K562 (cell line): ENCODE results near the gene FTO. TPM values are rescaled to one million over a fixed set of nuclear protein-coding genes. Genes with fewer than 3 reads are reported as not detected.
A peak's percentile ranks its signal among the peaks of the same experiment; 100 is the strongest.

Source experiments
- ATAC-seq: fragments of 200-7000 bp; cut with Tn5 transposase; 3 replicates; pipeline ENCODE4 v1.9.1; 2020; ENCODE audit warnings: moderate library complexity
- BruUV-seq: library from RNA; stranded (reverse); fragments of 400-500 nt; replicated peaks from 2 replicates; lab custom pipeline; 2021; lab: Mats Ljungman, UMichigan
- CTCF ChIA-PET: fragments of 300-600 bp; formaldehyde crosslinking; extraction: SDS; loops from one replicate; lab custom pipeline; 2021; ENCODE audit warnings: low intra/inter-chr PET ratio; lab: Yijun Ruan, JAX
- POLR2A ChIA-PET: fragments of 300-600, 350-650 bp; sonication (Branson Sonifier 250); formaldehyde crosslinking; extraction: SDS; loops from one replicate; lab custom pipeline; 2021; ENCODE audit warnings: antibody characterized with exemption, inconsistent platforms; lab: Yijun Ruan, JAX
- DNase-seq, 4 experiments: peaks; one replicate each; pipeline versions ENCODE4 v3.0.0 to v3.0.0-alpha.2; 2011 to 2018; ENCODE audit warnings: low spot score in 3 of 4, mixed read lengths in 3 of 4; ENCODE audit errors: extremely low read depth in 1 of 4
- FAIRE-seq: peaks from 2 replicates; lab custom pipeline; 2011; peaks lifted over from hg19 to GRCh38; lab: Jason Lieb, UNC
- H2AFZ ChIP-seq: 2 replicates; pipeline ENCODE4 v1.6.0; 2011; ENCODE audit warnings: low read depth, low read length, control low read depth, inconsistent platforms
- H3K27ac ChIP-seq: fragments of 200-600 bp; 3 replicates; pipeline ENCODE4 v1.8.0; 2011; ENCODE audit warnings: low read depth, mild to moderate bottlenecking, control low read depth, inconsistent platforms, low read length, moderate library complexity, mixed read lengths; ENCODE audit errors: extremely low read depth
- H3K27me3 ChIP-seq, 2 experiments: fragments of 300-600 bp in 1 of 2; 2 replicates in 1 of 2; 3 replicates in 1 of 2; pipeline versions ENCODE4 v1.6.0 to v1.8.0; 2011; ENCODE audit warnings: inconsistent platforms in 2 of 2, low read length in 2 of 2, mild to moderate bottlenecking in 1 of 2, mixed read lengths in 1 of 2, moderate library complexity in 1 of 2; ENCODE audit not compliant: control insufficient read depth in 2 of 2, insufficient read depth in 2 of 2
- H3K36me3 ChIP-seq: fragments of 300-600 bp; 3 replicates; pipeline ENCODE4 v1.8.0; 2011; ENCODE audit warnings: mild to moderate bottlenecking, low read length, inconsistent platforms; ENCODE audit not compliant: control insufficient read depth, insufficient read depth
- H3K4me1 ChIP-seq, 2 experiments: fragments of 200-600 bp in 1 of 2; replicated peaks in 1 of 2; 2 replicates in 1 of 2; 3 replicates in 1 of 2; pipeline versions ENCODE4 v1.5.1 to v1.8.0; 2011; ENCODE audit warnings: inconsistent platforms in 2 of 2, low read length in 2 of 2, mild to moderate bottlenecking in 1 of 2, mixed read lengths in 1 of 2, moderate library complexity in 1 of 2; ENCODE audit not compliant: control insufficient read depth in 2 of 2, insufficient read depth in 2 of 2
- H3K4me2 ChIP-seq: 2 replicates; pipeline ENCODE4 v1.6.1; 2011; ENCODE audit warnings: low read length, control low read depth, inconsistent platforms, mixed read lengths; ENCODE audit not compliant: insufficient read depth
- H3K4me3 ChIP-seq: fragments of 200-600 bp; sonication (generic), shearing (Covaris generic); 2 replicates; pipeline ENCODE4 v1.5.1; 2016; ENCODE audit warnings: control low read depth, inconsistent platforms
- H3K79me2 ChIP-seq: fragments of 200-600 bp; 3 replicates; pipeline ENCODE4 v1.8.0; 2011; ENCODE audit warnings: low read length, inconsistent platforms; ENCODE audit not compliant: control insufficient read depth, insufficient read depth
- H3K9ac ChIP-seq, 2 experiments: 2 replicates each; pipeline versions ENCODE4 v1.6.0 to v1.6.1; 2011; ENCODE audit warnings: low read depth in 2 of 2, low read length in 2 of 2, control low read depth in 1 of 2, inconsistent platforms in 1 of 2, mild to moderate bottlenecking in 1 of 2, mixed read lengths in 1 of 2; ENCODE audit not compliant: insufficient read depth in 1 of 2
- H3K9me1 ChIP-seq: one replicate; pipeline ENCODE4 v1.6.0; 2011; ENCODE audit warnings: inconsistent platforms, mild to moderate bottlenecking, low read length, moderate library complexity; ENCODE audit not compliant: control insufficient read depth, insufficient read depth
- H3K9me3 ChIP-seq: replicated peaks from 2 replicates; pipeline ENCODE4 v1.5.1; 2011; ENCODE audit warnings: low read depth, low read length, inconsistent platforms; ENCODE audit not compliant: control insufficient read depth, insufficient read depth
- H4K20me1 ChIP-seq: replicated peaks from 2 replicates; pipeline ENCODE4 v1.6.1; 2011; ENCODE audit warnings: low read length, inconsistent platforms, mixed read lengths; ENCODE audit not compliant: control insufficient read depth, insufficient read depth
- ARID1B ChIP-seq: fragments of 450-650 bp; IDR thresholded peaks from 2 replicates; pipeline ENCODE4 v1.6.1; 2016; ENCODE audit warnings: antibody characterized with exemption, mild to moderate bottlenecking, inconsistent platforms
- ARID3A ChIP-seq: IDR thresholded peaks from 2 replicates; pipeline ENCODE4 v1.6.1; 2012; ENCODE audit warnings: low read depth, low read length, improper control_type of control experiment, borderline replicate concordance
- CBFA2T2 ChIP-seq: fragments of 450-650 bp; conservative IDR thresholded peaks from 2 replicates; pipeline ENCODE4 v1.6.1; 2017; ENCODE audit warnings: mild to moderate bottlenecking
- CBFA2T3 ChIP-seq: fragments of 450-650 bp; IDR thresholded peaks from 2 replicates; pipeline ENCODE4 v1.6.1; 2017
- CEBPB ChIP-seq: fragments of 450-650 bp; IDR thresholded peaks from 2 replicates; pipeline ENCODE4 v1.6.1; 2016; ENCODE audit warnings: missing genetic modification characterization, missing compliant biosample characterization
- CTBP1 ChIP-seq: fragments of 450-650 bp; IDR thresholded peaks from 2 replicates; pipeline ENCODE4 v1.6.1; 2016; ENCODE audit warnings: borderline replicate concordance
- CXXC5 ChIP-seq: fragments of 250-450 bp; sonication (Bioruptor Pico); IDR thresholded peaks from 2 replicates; pipeline ENCODE4 v1.8.0; 2022; ENCODE audit warnings: inconsistent platforms, mild to moderate bottlenecking, moderate library complexity
- DPF2 ChIP-seq: fragments of 450-650 bp; IDR thresholded peaks from 2 replicates; pipeline ENCODE4 v1.6.1; 2016
- HDAC2 ChIP-seq: fragments of 450-650 bp; IDR thresholded peaks from 2 replicates; pipeline ENCODE4 v1.6.1; 2016; ENCODE audit warnings: mild to moderate bottlenecking
- HOXB6 ChIP-seq: fragments of 250-450 bp; sonication (Bioruptor Pico); IDR thresholded peaks from 2 replicates; pipeline ENCODE4 v1.5.1; 2022; ENCODE audit warnings: mild to moderate bottlenecking, borderline replicate concordance
- IRF2 ChIP-seq: sonication (generic); formaldehyde crosslinking; IDR thresholded peaks from 2 replicates; pipeline ENCODE4 v1.8.1; 2022; ENCODE audit warnings: mild to moderate bottlenecking, missing genetic modification reagents
- MCM2 ChIP-seq: fragments of 450-650 bp; IDR thresholded peaks from 2 replicates; pipeline ENCODE4 v1.6.1; 2017; ENCODE audit warnings: low read depth, mild to moderate bottlenecking
- MXD1 ChIP-seq: fragments of 250-450 bp; sonication (Bioruptor Pico); IDR thresholded peaks from 2 replicates; pipeline ENCODE4 v1.8.0; 2021; ENCODE audit warnings: borderline replicate concordance, mild to moderate bottlenecking, moderate library complexity; ENCODE audit not compliant: poor library complexity, severe bottlenecking
- POLR2AphosphoS5 ChIP-seq: IDR thresholded peaks from 2 replicates; pipeline ENCODE4 v1.6.1; 2011; ENCODE audit warnings: mild to moderate bottlenecking, low read depth, low read length, moderate library complexity; ENCODE audit not compliant: control insufficient read depth, insufficient read depth
- SMARCA4 ChIP-seq: fragments of 450-650 bp; IDR thresholded peaks from 2 replicates; pipeline ENCODE4 v1.6.1; 2016
- SOX6 ChIP-seq: fragments of 450-650 bp; IDR thresholded peaks from 2 replicates; pipeline ENCODE4 v1.6.1; 2014; ENCODE audit warnings: mild to moderate bottlenecking
- SRSF1 ChIP-seq: fragments of 200-400 bp; formaldehyde crosslinking; IDR thresholded peaks from 2 replicates; pipeline ENCODE4 v1.6.1; 2017; ENCODE audit warnings: mild to moderate bottlenecking, low read depth, low read length, moderate library complexity
- TAL1 ChIP-seq: fragments of 450-650 bp; IDR thresholded peaks from 2 replicates; pipeline ENCODE4 v1.6.1; 2016; ENCODE audit warnings: mild to moderate bottlenecking
- TCF3 ChIP-seq: sonication (generic); formaldehyde crosslinking; IDR thresholded peaks from 2 replicates; pipeline ENCODE4 v1.4.0; 2020; ENCODE audit warnings: mild to moderate bottlenecking, missing genetic modification reagents
- TRIM24 ChIP-seq, 2 experiments: fragments of 450-650 bp; IDR thresholded peaks; 2 replicates each; pipeline ENCODE4 v1.6.1; 2016
- ZNF274 ChIP-seq: IDR thresholded peaks from 2 replicates; pipeline ENCODE4 v1.6.1; 2011; ENCODE audit warnings: low read depth, mild to moderate bottlenecking, low read length, moderate library complexity, borderline replicate concordance
- ZNF384 ChIP-seq: IDR thresholded peaks from 2 replicates; pipeline ENCODE4 v1.6.1; 2012; ENCODE audit warnings: low read depth, low read length, improper control_type of control experiment
- ZNF740 ChIP-seq, 3 experiments: fragments of 200-800 bp in 1 of 3; sonication (Bioruptor generic) in 1 of 3; sonication (generic) in 1 of 3; formaldehyde crosslinking in 1 of 3; IDR thresholded peaks; 2 replicates each; pipeline versions ENCODE4 v1.6.1 to v1.8.0; 2016 to 2022; ENCODE audit warnings: mild to moderate bottlenecking in 2 of 3, missing compliant biosample characterization in 2 of 3, missing genetic modification characterization in 2 of 3, missing genetic modification reagents in 1 of 3
- WGBS: fragments of 100-300 bp; shearing (Covaris generic); methylation state at CpG from one replicate; pipeline ENCODE4 v1.1.6; 2016; ENCODE audit warnings: low coverage, mixed read lengths; ENCODE audit not compliant: insufficient coverage; ENCODE audit errors: missing lambda C conversion rate; 5-methylcytosine and 5-hydroxymethylcytosine counted together
- in situ Hi-C: fragments of 300-500 bp; cut with MboI; formaldehyde crosslinking; loops from 4 replicates; pipeline ENCODE4 v1.15.0; 2018; ENCODE audit warnings: inconsistent platforms, mixed read lengths
- intact Hi-C: fragments of 100-400 bp; cut with micrococcal nuclease; formaldehyde crosslinking; loops from 2 replicates; pipeline ENCODE4 v1.14.2; 2022
- polyA plus RNA-seq, 8 experiments: library from polyadenylated mRNA; depleted of rRNA in 4 of 8; stranded (reverse) in 5 of 8; unstranded in 3 of 8; fragments of >200 nt; fragmentation: Nextera tagmentation in 2 of 8; fragmentation: Illumina TruSeq in 1 of 8; extraction: Ambion mirVana in 2 of 8; extraction: Trizol in 1 of 8; gene quantifications; 2 replicates each; pipeline versions ENCODE4 v1.2.1 to v1.2.3, GENCODE V29; 2011 to 2014; ENCODE audit warnings: inconsistent platforms in 1 of 8, missing spikeins in 1 of 8
- total RNA-seq, 7 experiments: library from RNA; depleted of rRNA in 6 of 7; stranded (reverse); fragments of >200 nt in 6 of 7; fragmentation: Illumina TruSeq in 2 of 7; extraction: Trizol in 2 of 7; gene quantifications; 2 replicates each; pipeline versions ENCODE4 v1.2.1 to v1.2.3, GENCODE V29; 2011 to 2021; ENCODE audit warnings: low replicate concordance in 1 of 7

The FTO gene
- total and polyA plus RNA-seq, 9 of the 15 experiments (the other 6 are each of a cell fraction or from before 2014, with no cell fraction given): 11.3 to 27.7 (median 25.5) TPM

- in situ Hi-C loops (no loop called here), intact Hi-C loops (no loop called here)
- Histone ChIP-seq H3K4me2 (no peak overlapping the region), H3K9me1 (no peaks in the 10 kb centered on the region), H3K36me3 (no peaks in the 10 kb centered on the region; the same call in 2 of the 3 replicates), H3K27me3 (no peaks in the 10 kb centered on the region), H3K9ac (no peak overlapping the region), H4K20me1 (no peaks in the 10 kb centered on the region), H3K9me3 (no peaks in the 10 kb centered on the region), H3K27ac (no peak overlapping the region), H3K79me2 (no peaks in the 10 kb centered on the region), H3K4me1 (no peaks in the 10 kb centered on the region), H3K4me3 (no peak overlapping the region), H2AFZ (no peak overlapping the region)
- no peak for ATAC-seq
- peak in 2 of 4 experiments; percentile 7 to 33 for DNase-seq
- CTCF ChIA-PET: no interaction called here
- WGBS: 4% methylated on average over 2 of the region's 2 CpGs
- FAIRE-seq: no peak
- POLR2A ChIA-PET: interaction anchor here (0.6 to 1.2 kb wide), 2 partner anchors 12 to 767 kb away, joined by 3 read pairs; no protein-coding TSS in a partner anchor
- BruUV-seq: no TSS peak
- TF ChIP-seq DPF2: 0 out of 2 replicates have a peak, but pooled peaks have one; percentile 16
- TF ChIP-seq CXXC5 (CRISPR knock-in tag): peak; percentile 38; the same call in 1 of the 2 replicates
- TF ChIP-seq MCM2: no peak
- peak; percentile 56 for TF ChIP-seq CBFA2T2
- TF ChIP-seq CBFA2T3: peak; percentile 77
- TF ChIP-seq POLR2AphosphoS5: no peak
- TF ChIP-seq ARID3A: no peak
- TF ChIP-seq ZNF740 (CRISPR knock-in tag; IDR thresholded peaks at IDR 0.05): no peak
- TF ChIP-seq ZNF740 (tag; IDR thresholded peaks at IDR 0.05): no peak
- TF ChIP-seq TRIM24 (IDR thresholded peaks at IDR 0.05): 0 out of 4 replicates have a peak, but pooled peaks of 1 of the 2 experiments have one; percentile 34
- no peak for TF ChIP-seq IRF2 (CRISPR knock-in tag)
- no peak for TF ChIP-seq ZNF274
- peak; percentile 74 for TF ChIP-seq SOX6
- peak; percentile 47; the same call in 1 of the 2 replicates for TF ChIP-seq CEBPB (tag)
- TF ChIP-seq CTBP1: 0 out of 2 replicates have a peak, but pooled peaks have one; percentile 42
- TF ChIP-seq MXD1 (CRISPR knock-in tag): no peak
- 0 out of 2 replicates have a peak, but pooled peaks have one; percentile 25 for TF ChIP-seq SMARCA4
- TF ChIP-seq TCF3 (CRISPR knock-in tag): 0 out of 2 replicates have a peak, but pooled peaks have one; percentile 40
- no peak for TF ChIP-seq HOXB6 (CRISPR knock-in tag)
- TF ChIP-seq TAL1: peak; percentile 72
- peak; percentile 69 for TF ChIP-seq ARID1B
- TF ChIP-seq ZNF384: 0 out of 2 replicates have a peak, but pooled peaks have one; percentile 15
- TF ChIP-seq HDAC2: 0 out of 2 replicates have a peak, but pooled peaks have one; percentile 23
- TF ChIP-seq SRSF1: no peak
Measured at GRCh38 chr16:53812914-53813313, 109.0 kb downstream of the FTO start.
